UCSD-AML1 (cell line): ENCODE results near the gene FOXI2.
A peak's percentile ranks its signal among the peaks of the same experiment; 100 is the strongest.

Source experiments
- DNase-seq: peaks from one replicate; lab custom pipeline; 2025; ENCODE audit not compliant: unreplicated experiment; lab: John Stamatoyannopoulos, UW

Gene FOXI2

DNA sequence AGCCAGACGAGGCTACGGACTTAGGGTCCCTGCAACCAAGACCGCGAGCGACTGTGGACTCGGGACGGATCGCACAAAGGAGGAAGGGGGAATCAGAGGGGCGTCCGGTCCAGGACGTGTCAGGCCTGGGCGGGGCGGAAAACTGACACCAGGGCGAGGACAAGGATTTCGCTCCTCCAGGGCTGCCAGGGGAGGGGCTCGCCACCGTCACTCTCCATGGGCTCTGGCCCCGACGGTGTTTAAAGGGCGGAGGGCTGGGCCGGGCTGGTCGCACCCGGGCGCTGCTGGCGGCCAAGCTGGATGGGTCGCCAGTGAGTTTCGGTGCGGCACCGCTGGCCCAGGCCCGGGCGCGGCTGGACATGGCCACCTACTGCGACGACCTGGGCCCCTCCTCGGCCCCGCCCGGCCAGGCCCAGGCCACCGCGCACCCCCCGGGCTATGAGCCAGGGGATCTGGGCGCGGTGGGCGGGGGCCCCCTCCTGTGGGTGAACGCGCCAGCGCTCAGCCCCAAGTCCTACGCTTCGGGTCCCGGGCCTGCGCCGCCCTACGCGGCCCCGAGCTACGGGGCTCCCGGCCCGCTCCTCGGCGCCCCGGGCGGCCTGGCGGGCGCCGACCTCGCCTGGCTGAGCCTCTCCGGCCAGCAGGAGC lies at the start of gene FOXI2:
FOXI2 (plus strand) TSS at position 271 of the 648 bp plus-strand sequence; CDS start at position 360, 89 bp downstream.
- DNase-seq = no peak

DNA sequence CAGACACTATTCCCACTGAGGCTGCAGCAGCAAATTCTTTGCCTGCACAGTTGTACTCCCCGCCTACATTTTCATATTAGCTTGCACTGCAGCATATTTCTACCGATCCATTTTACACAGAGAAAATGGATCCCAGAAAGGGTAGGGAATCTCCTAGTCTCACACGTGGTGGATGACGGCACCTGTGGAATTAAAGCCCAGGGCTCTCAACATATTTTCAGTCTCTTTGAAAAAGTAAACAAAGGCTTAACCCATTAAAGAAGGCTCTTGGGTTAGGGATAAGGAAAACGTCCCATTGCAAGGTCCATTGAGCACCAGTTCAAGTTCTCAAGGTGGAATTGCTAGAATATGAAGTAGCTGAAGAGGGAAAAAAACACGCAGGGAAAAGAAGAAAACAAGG lies 49.4 kb upstream of the FOXI2 start:
- no peak for DNase-seq

DNA sequence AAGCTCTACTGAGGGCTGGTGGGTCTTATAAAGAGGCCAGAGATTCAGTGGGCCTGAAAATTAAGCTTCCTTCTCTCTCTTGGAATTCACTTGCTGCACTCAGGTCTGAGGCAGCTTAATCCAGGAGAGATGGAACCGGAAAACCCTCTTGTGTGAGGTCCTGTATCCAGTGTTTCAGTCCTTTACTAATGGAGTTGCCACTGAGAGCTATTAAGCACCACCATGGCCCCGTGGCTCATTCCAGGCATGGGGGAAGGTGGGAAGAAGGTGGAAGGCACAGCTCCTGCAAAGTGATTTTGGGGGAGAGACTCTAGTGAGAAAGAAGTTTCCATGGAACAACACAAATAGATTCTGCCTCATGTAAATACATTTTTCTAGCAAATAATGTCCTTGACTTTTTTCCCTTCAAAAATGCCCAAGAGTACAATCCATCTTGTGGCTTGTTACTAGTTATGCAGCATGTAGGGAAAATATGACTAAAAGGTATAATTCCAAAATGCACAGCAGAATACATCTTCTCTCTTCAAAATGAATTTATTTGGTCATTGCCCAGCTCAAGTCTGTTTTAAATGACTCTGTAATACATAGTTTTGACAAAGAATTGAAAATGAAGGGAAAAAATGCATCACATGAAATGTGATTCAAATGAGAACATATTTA lies 46.7 kb upstream of the FOXI2 start:
- DNase-seq = no peak

- DNase-seq = peak; percentile 56
Observed at GRCh38 chr10:127694580-127695193, 42.3 kb upstream of the FOXI2 start.

DNA sequence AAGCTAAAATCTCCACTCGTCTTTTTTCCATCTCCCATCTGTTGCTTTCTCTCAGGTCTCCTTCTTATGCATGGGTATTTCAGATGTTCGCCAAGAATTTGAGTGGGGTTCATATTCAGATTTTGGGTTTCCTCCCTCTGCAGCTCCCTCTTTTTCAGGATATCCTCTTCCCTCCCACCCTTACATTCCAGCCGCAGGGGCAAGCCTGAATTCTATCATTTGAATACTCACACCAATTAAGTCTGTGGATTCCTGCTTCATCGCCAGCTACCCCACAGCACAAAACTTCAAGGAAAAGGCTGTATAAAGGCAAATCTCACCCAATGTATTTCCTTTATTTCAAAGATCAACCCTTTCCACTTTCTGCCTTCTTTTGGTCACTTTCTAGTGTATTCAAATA lies 41.6 kb upstream of the FOXI2 start:
- no peak for DNase-seq

DNA sequence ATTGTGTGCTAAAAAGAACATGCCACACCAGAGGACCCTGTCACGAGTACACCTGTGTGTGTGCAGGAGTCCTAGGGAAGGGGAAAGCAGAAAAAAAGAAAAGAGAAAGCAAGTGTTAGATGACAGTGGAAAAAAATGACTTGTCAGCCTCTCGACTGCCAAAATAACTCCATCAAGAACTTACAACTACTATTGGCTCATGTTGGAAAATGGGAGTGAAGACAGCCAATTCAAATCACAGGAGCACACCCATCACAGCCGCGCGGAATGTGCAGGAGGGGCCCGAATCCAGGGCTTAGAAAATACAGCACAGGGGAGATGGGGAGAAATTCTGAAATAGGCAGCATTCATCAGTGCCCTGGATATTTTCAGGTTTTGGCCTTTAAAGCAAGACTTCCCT lies 38.1 kb upstream of the FOXI2 start:
- DNase-seq = no peak

GRCh38 chr10:127699311-127699710 lies 37.7 kb upstream of the FOXI2 start:
- DNase-seq = no peak

DNA sequence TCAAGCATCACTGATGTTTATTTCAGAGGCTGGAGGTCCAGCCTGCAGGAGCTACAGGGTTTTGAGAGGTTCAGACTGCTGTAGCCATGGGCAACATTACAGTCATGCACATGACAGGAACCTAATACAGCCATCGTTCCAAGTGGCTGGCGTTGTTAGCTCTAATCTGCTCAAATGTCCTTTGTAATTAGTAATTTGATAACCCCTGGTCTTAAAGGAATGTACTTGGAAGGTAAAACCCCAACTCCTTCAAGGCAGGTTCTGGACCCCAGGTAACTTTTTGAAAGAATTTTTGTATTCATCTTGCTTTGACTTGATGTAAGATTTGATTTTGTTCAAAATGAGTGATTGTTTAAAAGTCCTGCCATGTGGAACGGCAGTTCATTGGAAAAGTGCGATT lies 34.7 kb upstream of the FOXI2 start:
- no peak for DNase-seq

DNA sequence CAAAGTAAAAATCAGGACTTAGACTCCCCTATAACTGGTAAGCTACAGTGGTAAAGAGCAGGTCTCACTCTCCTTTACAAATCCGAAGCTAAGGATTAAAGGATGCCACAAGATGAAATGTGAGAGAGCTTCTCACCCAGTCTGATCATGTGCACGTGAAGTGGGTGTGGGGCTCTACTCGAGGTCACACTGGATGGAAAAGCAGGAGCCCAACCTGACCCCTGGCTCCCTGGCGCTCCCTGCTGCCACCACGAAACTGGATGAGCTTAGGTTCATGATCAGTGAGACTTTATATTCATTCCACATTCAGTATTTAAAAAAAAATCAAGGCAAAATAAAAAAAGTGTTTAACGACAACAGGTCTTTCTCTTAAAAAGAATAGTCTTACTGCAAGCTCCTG lies 21.7 kb upstream of the FOXI2 start:
- no peak for DNase-seq

DNA sequence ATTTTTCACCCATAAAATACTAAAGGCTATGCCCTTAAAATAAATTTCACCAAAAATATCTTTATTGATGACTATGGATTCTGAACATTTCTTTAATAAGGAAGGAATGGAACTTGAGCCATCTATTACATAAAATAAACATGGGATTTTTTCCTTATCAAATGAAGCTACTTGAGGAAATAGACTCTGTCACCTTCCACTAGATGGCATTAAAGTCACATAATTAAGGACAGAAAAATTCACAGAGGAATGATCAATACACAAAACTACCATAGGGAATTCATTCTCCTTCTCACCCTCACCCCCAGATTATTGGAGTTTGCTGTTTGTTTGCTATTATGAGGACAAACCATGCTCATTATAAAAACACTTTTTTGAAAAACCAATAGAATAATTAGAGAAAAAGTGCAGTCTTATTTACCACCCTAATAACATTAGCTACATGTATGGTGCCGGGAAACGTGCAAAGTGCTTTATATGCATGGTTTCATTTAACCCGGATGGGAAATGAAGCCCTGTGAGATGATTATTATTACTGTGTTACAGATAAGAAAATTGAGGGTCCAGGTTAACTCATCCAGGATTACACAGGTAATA lies 21.1 kb upstream of the FOXI2 start:
- no peak for DNase-seq

DNA sequence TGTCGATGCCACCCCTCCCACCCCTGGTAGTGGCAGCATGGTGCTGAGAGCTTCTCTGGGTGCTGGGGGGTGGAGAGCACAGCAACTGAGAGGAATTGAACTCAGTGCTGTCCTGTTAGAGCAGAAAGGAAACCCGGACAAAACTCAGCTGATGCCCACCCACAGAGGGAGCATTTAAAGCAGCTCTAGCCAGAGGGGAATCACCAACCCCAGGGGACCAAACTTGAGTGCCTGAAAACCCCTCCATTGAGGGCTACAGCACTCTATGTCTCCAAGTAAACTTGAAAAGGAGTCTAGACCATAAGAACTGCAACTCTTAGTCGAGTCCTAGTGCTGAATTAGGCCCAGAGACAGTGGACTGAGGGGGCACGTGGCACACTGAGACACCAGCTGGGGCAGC lies 16.8 kb upstream of the FOXI2 start:
- DNase-seq = no peak

DNA sequence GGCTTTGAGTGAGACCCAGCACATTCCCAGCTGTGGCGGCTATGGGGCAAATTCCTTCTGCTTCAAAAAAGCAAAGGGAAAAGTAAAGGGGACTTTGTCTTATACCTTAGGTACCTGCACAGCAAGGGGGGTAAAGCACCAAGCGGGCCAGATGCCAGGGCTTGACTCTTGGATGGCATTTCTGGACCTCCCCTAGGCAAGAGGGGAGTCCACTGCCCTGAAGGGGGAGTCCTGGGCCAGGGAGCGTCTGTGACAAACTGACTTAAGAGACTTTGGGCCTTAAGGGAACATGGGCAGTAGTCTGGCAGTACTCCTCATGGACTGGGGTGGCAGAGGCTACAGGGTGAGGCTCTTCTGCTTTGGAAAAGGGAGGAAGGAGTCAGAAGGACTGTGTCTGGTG lies 16.1 kb upstream of the FOXI2 start:
- no peak for DNase-seq

- no peak for DNase-seq
Observed at GRCh38 chr10:127734753-127735152, 2.2 kb upstream of the FOXI2 start.

DNA sequence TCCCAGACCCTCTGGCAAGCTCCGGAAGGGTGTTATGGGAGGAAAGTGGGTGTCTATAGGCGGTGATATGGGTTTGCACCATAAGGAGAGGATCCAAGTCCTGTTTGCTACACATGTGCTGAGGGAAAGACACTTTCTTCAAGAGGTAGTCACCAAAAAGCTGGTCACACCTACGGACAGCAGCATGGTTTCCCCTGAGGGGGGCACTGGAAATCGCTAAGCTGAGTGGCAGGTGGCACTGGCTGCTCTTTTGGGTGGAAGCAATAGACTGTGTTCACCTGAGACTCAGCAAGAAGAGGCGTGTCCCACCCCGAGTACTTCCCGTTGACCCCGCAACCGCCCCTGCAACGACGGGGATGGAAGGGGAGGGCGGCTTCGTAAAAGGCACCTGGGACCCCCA lies 1.8 kb upstream of the FOXI2 start:
- no peak for DNase-seq

GRCh38 chr10:127735723-127736221 lies 1.2 kb upstream of the FOXI2 start:
- DNase-seq = no peak

DNA sequence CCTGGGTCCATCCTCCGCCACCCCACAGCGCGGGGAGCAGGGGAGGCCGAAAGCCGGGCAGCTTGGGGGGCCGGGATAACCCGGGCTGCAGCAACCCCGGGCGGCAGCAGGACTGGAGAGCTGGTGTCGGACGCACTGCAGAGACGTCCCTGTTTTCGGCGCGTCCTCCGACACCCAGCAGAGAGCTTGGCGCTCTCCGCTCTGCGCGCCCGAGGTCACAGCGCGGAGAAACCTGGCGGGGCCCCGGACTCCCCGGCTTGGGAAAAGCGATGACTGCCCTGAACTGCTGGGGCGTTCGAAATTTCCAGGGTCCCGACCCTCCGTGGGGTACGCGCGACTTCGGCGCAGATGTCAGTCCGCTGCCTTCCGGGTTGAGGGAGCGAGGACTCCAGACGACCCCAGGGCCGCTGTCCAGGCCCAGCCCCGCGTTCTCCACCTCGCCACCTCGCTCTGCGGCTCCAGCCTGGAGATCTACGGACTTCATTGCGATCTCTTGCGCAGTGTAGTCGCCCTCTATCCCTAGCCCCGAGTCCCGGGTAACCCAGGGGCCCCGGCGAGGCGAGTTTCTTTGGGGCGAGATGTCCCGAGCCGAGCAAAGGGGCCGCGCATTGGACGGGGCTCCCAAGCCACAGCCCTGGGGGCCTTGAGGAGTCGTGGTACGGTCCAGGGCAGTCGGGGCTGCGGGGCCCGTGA lies 617 bp upstream of the FOXI2 start:
- no peak for DNase-seq

DNA sequence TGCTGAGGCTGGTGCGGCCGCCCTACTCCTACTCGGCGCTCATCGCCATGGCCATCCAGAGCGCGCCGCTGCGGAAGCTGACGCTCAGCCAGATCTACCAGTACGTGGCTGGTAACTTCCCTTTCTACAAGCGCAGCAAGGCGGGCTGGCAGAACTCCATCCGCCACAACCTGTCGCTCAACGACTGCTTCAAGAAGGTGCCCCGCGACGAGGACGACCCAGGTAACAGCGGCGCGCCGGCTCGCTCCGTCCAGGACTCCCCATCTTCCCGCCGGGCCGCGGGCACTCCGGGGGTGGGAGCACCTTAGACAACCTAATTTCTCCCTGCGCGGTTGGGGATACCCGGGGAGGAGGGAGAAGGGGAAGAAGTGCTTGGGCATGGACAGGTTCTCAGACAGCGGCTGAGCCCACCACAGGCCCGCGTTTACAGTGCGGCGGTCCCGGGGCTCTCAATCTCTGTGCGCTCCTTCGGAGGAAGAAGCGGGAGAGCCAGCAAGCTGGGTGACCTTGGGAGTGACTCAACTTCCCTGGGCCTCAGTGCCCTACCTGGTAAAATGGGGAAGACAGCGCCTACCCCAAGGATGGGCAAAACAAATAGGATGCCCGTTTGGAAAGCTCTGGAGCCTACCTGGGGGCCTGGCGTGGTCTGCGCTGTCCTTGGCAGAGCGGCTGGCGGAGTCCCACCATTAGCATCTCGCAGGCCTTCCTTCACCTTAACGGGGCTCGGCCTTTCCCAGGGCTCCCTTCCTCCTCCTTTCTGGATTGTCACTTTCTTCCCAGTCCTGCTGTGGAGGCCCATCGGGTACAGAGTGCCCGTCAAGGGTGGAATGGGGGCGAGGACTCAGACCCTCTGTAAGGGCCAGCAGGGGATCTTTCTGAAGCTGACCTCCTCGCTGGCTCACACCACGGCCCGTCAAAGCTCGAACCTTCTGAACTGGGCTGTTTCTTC lies 852 bp downstream of the FOXI2 start:
- DNase-seq = no peak

DNA sequence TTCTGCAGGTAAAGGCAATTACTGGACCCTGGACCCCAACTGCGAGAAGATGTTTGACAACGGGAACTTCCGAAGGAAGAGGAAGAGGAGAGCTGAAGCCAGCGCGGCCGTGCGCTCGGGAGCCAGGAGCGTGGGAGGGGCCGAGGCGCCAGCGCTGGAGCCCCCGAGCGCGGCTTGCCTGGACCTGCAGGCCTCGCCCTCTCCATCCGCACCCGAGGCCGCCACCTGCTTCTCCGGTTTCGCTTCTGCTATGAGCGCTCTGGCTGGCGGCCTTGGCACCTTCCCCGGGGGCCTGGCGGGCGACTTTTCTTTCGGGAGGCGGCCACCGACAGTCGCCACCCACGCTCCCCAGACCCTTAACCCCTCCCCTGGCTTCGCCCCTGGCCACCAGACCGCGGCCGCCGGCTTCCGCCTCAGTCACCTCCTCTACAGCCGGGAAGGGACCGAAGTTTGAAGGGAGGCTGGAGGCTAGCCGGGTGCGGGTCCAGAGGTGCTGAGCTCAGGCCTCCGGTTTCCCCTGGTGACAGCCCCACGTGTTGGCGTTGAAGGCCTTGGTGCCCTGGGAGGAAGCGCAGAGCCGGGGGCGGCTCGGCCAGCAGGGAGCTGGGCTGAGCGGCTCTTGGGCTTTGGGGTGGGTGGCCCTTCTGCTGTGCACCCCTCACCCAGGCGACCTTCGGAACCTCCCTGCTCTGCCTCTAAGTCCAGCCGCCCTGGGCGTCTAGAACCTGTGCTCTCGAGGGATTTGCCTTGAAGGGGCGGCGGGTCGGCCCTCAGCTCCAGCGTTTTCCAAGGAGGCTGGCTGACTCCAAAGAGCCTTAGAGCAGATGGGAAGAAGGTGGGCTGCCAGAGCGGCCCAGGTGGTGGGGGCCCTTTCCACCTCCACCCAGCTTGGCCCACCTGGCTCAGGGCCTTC lies 1.8 kb downstream of the FOXI2 start:
- no peak for DNase-seq

DNA sequence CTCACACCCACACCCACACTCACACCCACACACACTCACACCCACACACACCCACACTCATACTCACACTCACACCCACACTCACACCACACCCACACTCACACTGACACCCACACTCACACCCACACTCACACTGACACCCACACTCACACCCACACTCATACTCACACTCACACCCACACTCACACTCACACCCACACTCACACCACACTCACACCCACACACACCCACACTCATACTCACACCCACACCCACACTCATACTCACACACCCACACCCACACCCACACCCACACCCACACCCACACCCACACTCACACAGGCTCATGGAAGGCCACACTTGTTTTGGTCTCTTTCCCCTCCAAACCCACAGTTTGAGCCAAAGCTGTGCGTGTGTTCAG lies 2.9 kb downstream of the FOXI2 start:
- DNase-seq = no peak
